T47D (cell line): ENCODE measurements around the gene AVP.
"Not testable (repeated sequence)": the region's sequence is repeated elsewhere in the genome, so short reads cannot be mapped to it uniquely, and the experiment has no call there.

Experiments used
- DNase-seq, 2 experiments: peaks; one replicate each; pipeline versions ENCODE4 v3.0.0 to v3.0.0-alpha.2; 2011 to 2012; ENCODE audit warnings: low read depth in 1 of 2, low spot score in 1 of 2
- JUND ChIP-seq: IDR thresholded peaks from 2 replicates; pipeline ENCODE4 v1.6.1; 2012; ENCODE audit warnings: low read depth
- in situ Hi-C: cut with HindIII; loops from 2 replicates; pipeline ENCODE4 v1.10.0; 2016; ENCODE audit warnings: low sequenced_read_pairs, low pct_unique_long_range_greater_than_20kb

The AVP gene

DNA sequence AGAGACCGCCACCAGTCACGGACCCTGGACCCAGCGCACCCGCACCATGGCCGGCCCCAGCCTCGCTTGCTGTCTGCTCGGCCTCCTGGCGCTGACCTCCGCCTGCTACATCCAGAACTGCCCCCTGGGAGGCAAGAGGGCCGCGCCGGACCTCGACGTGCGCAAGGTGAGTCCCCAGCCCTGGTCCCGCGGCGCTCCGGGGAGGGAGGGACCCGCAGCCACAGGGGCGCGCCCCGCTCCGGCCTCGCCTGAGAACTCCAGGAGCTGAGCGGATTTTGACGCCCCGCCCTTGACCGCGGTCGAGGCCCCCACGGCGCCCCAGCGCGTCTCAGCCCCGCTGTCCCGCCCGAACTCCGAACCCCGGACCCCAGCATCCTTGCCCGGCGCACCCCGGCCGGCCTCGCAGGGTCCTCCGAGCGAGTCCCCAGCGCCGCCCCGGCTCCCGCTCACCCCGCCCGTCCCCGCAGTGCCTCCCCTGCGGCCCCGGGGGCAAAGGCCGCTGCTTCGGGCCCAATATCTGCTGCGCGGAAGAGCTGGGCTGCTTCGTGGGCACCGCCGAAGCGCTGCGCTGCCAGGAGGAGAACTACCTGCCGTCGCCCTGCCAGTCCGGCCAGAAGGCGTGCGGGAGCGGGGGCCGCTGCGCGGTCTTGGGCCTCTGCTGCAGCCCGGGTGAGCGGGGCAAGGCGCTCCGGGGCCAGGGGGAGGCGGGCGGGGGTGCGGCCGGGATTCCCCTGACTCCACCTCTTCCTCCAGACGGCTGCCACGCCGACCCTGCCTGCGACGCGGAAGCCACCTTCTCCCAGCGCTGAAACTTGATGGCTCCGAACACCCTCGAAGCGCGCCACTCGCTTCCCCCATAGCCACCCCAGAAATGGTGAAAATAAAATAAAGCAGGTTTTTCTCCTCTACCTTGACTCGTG, 12.7 kb downstream of the AVP start, which contains the start of gene OXT:
OXT (plus strand) TSS at position 11 of the 920 bp plus-strand sequence; CDS start at position 47, 36 bp downstream.
- TF ChIP-seq JUND = no peak
- no peak for DNase-seq
- in situ Hi-C loops = no loop called here

DNA sequence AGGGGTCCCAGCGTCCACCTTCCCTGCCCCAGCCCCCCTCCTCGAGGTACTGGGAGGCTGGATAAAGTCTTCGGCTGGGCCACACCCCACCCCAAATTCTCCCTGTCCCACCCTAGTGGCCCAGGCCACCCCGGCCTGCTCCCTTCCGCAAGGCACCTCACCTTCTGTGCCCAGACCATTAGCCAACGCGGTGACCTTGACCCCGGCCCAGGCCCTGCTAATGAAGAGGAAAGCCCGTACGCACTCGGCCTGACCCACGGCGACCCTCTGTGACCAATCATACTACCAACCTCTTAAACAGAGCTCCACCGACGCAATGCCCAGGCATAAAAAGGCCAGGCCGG, 13.3 kb downstream of the AVP start:
- no peak for TF ChIP-seq JUND
- in situ Hi-C loops = no loop called here
- DNase-seq = no peak

DNA sequence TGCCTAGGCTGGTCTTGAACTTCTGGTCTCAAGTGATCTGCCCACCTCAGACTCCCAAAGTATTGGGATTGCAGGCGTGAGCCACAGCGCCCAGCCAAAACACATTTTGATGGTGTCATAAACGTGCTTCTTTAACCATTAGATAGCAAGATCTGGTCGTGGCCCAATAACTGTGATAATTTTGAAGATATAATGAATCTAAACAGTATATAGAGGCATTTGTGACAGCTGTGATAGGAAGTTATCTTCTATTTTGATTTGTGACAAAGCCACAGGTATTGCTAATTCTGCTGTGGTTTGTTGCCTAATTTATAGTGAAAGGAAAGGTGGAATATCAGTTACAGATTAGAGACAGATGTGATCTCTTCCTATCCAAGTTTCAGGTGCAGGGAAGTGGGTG, 13.8 kb downstream of the AVP start:
- DNase-seq = no peak
- in situ Hi-C loops = no loop called here
- no peak for TF ChIP-seq JUND

DNA sequence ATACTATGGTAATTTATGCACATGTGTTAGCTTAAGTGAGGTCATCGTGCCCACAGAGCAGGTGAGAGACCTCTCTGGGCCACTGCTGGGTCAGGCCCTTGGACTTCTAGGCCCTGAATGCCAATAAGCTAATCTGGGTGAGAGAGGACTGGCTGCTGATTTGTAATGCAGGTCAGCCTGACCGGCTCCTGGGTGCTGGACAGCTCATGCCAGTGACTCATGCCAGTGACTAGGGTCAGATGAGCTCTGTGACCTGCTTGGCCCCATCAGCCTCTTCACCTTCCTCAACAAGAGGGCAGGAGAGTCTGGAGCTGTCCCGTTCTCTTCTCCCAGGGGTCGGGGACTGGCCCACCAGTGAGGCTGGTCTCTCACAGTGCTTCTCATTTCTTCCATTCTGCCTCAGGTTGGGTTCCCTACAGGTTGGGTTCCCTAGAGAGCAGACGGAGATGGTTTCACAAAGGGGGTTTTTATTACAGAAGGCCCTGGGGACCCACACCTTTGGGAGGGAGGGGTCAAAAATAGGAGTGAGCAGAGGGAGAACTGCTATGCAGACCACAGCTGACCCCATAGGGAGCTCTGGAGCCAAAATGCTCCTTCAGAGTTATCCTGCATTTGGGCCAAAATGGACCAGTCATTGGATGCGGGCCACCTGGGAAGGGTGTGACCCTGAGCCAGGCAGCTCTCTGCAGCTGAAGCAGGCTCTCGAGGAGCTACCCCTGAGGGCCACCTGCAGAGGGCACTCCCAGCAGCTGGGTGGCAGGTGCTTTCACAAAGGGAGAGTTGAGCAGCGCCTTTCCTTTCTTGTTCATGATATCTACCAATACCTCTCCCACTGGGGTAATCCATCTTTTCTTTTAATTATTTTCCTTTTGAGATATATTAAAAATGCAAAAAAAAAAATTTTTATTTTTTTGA, 15.3 kb downstream of the AVP start:
- TF ChIP-seq JUND = no peak
- peak in 1 of 2 experiments; percentile 24 for DNase-seq

DNA sequence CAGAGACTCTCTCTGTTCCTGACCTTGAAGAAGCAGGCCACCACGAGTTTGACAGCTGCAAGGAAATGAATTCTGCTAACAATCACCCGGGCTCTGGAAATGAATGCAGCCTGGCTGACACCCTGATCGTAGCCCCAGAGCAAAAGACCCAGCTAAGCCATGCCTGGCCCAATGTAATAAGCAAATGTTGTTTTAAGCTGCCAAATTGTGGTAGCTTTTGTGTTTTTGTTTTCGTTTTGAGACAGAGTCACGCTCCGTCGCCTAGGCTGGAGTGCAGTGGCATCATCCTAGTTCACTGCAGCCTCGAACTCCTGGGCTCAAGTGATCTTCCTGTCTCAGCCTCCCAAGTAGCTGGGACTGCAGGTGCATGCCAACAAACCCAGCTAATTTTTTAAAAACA, 16.4 kb downstream of the AVP start:
- DNase-seq = no peak
- no peak for TF ChIP-seq JUND
- in situ Hi-C loops = no loop called here

More for the DNA sequence above, 15.3 kb downstream of the AVP start:
- in situ Hi-C loops = no loop called here

DNA sequence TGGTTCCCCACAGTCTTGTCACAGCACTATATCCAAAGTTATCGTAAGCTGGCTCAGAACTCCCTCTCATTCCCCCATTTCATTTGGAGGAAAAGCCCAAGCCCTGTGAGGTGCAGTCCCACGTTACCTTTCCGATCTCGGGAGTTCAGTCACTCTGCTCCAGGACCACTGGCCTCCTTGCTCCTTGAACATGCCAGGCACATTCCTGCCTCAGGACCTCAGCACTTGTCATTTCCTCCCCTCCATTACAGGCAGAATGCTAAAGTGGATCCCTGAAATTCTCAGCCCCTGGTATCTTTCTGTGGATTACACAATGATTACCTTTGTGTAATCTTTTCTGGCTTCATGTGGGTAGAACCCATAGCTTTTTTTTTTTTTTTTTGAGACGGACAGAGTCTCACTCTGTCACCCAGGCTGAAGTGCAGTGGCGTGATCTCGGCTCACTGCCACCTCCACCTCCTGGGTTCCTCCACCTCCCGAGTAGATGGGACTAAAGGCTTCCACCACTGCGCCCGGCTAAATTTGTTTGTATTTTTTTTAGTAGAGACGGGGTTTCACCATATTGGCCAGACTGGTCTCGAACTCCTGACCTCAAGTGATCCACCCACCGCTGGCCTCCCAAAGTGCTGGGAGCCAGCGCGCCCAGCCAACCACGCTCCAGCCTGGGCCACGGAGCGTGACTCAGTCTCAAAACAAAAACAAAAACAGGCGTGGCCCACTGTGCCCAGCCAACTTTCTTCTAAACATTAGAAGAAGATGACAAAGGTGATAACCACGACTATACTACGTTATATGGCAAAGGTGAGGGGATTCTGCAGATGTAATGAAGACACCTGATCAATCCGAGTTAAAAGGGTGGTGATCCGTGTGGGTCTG, 17.1 kb downstream of the AVP start:
- in situ Hi-C loops = no loop called here
- TF ChIP-seq JUND = no peak
- no peak for DNase-seq

DNA sequence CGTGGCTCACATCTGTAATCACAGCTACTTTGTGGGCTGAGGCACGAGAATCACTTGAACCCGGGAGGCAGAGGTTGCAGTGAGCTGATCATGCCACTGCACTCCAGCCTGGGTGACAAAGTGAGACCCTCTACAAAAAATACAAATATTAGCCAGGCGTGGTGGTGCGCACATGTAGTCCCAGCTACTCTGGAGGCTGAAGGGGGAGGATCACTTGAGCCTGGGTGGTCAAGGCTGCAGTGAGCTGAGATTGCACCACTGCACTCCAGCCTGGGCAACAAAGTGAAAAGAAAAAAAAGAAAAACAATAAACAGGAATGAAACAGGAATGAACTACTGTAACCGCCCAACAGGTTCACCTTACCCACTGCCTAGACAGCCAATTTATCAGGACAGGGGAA, 20.4 kb downstream of the AVP start:
- in situ Hi-C loops, DNase-seq: not testable (repeated sequence)

DNA sequence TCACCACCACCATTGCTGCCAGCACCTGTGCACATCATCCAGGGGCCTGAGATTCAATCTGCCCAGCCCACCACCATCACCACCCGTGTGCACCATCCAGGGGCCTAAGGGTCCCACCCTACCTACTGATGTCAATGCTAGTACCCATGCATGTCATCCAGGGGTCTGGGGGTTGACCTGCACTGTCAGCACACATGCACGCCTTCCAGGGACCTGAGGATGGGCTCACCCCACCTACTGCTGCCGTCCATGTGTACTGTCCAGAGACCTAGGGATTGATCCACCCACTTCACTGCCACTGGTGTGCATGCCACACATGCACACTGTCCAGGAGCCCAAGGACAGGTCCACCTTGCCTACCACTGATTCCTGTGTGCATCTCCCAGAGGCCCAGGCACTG, 25.0 kb downstream of the AVP start:
- no peak for TF ChIP-seq JUND
- in situ Hi-C loops = no loop called here
- no peak for DNase-seq

DNA sequence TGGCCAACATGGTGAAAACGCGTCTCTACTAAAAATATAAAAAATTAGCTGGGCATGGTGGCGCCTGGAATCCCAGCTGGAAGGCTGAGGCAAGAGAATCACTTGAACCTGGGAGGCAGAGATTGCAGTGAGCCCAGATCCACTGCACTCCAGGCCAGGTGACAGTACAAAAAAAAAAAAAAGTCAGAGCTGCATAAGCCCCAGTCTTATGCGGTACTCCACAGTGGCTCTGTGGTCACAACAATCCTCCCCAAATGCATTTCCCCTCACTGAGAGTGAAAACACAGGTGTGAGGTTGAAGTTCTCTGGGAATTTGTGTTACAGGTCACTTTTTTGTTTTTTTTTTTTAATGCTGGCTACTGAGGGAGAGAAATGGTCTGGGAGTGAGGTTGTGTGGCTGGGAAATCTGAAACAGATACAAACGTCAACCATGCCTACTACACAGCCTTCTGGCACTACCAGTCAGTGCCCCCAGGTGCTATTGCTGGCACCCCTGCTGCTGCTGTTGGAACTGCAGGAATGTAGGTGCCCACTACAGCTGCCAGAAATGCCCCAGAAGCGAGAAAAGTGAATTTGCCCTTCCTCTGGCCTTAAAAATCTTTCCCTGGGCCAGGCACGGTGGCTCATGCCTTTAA, 33.0 kb downstream of the AVP start:
- TF ChIP-seq JUND = no peak
- DNase-seq = no peak
- in situ Hi-C loops = no loop called here

DNA sequence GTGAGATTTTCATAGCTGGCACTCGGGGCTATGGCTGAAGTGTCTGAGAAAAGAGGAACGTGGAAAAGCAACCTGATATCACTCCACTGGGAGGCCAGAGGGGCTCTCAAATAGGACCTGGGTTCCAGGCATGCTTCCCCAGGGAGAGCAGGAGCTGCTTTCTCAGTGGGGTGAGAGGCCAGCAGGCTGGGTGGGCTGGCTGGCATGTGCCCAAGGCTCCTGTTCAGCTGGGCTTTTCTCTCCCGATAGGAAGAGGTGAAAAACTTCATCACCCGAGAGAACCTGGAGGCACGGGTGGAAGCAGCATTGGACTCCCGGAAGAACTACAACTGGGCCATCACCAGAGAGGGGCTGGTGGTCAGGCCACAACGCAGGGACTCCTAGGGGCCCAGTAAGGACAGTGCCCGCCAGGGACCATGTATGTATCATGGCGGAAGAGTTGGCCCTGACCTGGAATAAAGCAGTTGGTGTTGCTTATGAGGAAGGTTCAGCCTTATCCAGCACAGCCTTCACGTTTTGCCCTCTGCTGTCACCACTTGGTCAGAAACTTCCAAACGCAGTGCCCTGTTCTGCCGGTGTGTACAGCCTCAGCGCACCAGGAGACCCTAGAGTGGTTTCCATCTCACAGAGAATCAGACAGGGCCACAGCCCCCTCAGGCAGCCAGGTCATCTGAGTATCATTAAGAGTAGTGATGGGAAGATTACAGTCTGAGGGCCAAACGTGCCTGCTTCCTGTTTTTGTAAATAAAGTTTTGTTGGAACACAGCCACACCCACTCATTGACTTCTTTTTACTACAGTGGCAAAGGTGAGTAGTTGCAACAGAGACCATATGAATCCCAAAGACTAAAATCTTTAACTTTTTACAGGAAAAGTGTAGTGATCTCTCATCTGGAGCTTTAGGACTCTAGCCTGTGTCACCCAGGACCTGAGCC, 36.8 kb downstream of the AVP start:
- in situ Hi-C loops = no loop called here
- no peak for DNase-seq
- TF ChIP-seq JUND = no peak
